HFFc6 (cell line): ENCODE data around the gene SMDT1. TPM values are rescaled to one million over a fixed set of nuclear protein-coding genes. Genes with fewer than 3 reads are reported as not detected.
"Not testable (repeated sequence)": the region's sequence is repeated elsewhere in the genome, so short reads cannot be mapped to it uniquely, and the experiment has no call there.

Experiments
- DNase-seq: peaks from one replicate; pipeline ENCODE4 v3.0.0-alpha.2; 2018
- H3K27ac Mint-ChIP-seq: 2 replicates; pipeline ENCODE4 v1.8.0; 2020; ENCODE audit warnings: mild to moderate bottlenecking, mixed read lengths
- H3K27me3 Mint-ChIP-seq: 2 replicates; pipeline ENCODE4 v1.8.0; 2021; ENCODE audit warnings: mild to moderate bottlenecking, moderate library complexity, mixed read lengths; ENCODE audit not compliant: insufficient read depth
- H3K36me3 Mint-ChIP-seq: 2 replicates; pipeline ENCODE4 v1.8.0; 2021; ENCODE audit warnings: low read depth, mixed read lengths
- H3K4me1 Mint-ChIP-seq: 2 replicates; pipeline ENCODE4 v1.8.0; 2020; ENCODE audit warnings: low read depth, mixed read lengths
- H3K4me3 Mint-ChIP-seq: 2 replicates; pipeline ENCODE4 v1.8.0; 2020; ENCODE audit warnings: mild to moderate bottlenecking, moderate library complexity, mixed read lengths
- H3K9me3 Mint-ChIP-seq: 2 replicates; pipeline ENCODE4 v1.8.0; 2020; ENCODE audit warnings: mild to moderate bottlenecking, mixed read lengths
- total RNA-seq, 6 experiments: library from RNA; stranded (reverse); fragmentation: NEBNext Ultra II Directional; extraction: Animal tissue kit (Norgen Biotek cat#: 25700); gene quantifications; 2 replicates in 1 of 6; 3 replicates in 5 of 6; pipeline ENCODE4 v1.2.3, GENCODE V29; 2021
- TF ChIP-seq, protein P1 (sequence below): fragments of 200-600 bp; sonication (generic); IDR thresholded peaks from 2 replicates; pipeline ENCODE4 v1.5.0; 2021; ENCODE audit warnings: antibody characterized with exemption, mild to moderate bottlenecking

Gene SMDT1
- total RNA-seq, 6 experiments from 2014 or later, result 46.8 to 55.4 (median 51.7) TPM

DNA sequence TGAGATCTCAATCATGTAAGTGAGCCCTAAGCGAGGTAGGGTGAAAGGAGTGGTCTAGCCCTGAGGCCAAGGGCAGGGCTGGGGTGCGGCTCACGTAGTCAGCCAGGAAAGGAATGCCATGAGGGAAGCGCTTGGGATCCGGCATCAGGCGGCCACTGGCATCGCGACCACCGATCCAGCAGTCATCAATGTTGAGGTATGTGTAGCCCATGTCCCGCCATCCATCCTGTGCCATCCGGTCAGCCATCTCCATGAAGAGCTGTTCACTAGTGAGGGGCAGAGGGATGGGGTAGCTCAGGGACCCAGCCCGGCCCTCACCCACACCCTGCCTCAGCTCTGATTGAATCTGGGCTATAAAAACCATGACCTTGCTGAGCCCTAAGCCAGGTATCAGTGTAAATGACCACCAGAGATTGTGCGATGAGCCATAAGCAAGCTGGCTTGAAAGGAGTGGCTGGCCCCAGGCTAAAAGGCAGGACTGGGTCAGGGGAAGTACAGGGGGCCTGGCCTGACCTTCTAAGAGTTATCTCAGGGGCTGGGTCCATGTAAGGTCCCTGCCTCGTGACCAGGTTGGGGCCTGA is 11.7 kb upstream of the SMDT1 start:
- DNase-seq, result no peak
- TF ChIP-seq, protein P1, sequence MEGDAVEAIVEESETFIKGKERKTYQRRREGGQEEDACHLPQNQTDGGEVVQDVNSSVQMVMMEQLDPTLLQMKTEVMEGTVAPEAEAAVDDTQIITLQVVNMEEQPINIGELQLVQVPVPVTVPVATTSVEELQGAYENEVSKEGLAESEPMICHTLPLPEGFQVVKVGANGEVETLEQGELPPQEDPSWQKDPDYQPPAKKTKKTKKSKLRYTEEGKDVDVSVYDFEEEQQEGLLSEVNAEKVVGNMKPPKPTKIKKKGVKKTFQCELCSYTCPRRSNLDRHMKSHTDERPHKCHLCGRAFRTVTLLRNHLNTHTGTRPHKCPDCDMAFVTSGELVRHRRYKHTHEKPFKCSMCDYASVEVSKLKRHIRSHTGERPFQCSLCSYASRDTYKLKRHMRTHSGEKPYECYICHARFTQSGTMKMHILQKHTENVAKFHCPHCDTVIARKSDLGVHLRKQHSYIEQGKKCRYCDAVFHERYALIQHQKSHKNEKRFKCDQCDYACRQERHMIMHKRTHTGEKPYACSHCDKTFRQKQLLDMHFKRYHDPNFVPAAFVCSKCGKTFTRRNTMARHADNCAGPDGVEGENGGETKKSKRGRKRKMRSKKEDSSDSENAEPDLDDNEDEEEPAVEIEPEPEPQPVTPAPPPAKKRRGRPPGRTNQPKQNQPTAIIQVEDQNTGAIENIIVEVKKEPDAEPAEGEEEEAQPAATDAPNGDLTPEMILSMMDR, result no peak
- Mint-ChIP-seq H3K27me3 (no peaks in the 10 kb centered on the region; the same call in 1 of the 2 replicates), H3K4me1 (peaks cover 20% of the 10 kb centered on the region), H3K4me3 (no peak overlapping the region), H3K9me3 (no peaks in the 10 kb centered on the region), H3K27ac (no peak overlapping the region), H3K36me3 (no peaks in the 10 kb centered on the region)

DNA sequence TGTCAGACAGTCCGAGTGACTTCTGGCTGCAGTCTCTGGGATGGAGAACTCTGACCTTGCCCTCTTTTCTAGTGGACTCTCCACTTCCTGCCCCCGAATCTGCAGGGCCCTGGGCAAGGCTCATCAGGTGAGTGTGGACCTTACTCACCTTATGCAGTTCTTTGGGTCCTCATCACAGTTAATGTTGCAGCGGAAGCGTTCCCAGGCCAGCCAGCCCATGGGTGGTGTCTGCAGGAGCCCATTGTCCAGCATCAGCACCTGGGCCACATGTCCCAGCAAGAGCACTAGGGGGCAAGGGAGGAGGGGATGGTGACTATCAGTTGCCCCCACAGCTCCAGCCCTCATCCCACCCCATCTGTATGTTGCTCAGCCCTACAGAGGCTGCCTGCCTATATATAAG is 11.2 kb upstream of the SMDT1 start:
- Mint-ChIP-seq H3K36me3 (no peaks in the 10 kb centered on the region), H3K4me3 (no peak overlapping the region), H3K27me3 (no peaks in the 10 kb centered on the region; the same call in 1 of the 2 replicates), H3K27ac (no peak overlapping the region), H3K4me1 (peaks cover 25% of the 10 kb centered on the region), H3K9me3 (no peaks in the 10 kb centered on the region)
- DNase-seq, result no peak
- TF ChIP-seq, protein P1, result no peak

DNA sequence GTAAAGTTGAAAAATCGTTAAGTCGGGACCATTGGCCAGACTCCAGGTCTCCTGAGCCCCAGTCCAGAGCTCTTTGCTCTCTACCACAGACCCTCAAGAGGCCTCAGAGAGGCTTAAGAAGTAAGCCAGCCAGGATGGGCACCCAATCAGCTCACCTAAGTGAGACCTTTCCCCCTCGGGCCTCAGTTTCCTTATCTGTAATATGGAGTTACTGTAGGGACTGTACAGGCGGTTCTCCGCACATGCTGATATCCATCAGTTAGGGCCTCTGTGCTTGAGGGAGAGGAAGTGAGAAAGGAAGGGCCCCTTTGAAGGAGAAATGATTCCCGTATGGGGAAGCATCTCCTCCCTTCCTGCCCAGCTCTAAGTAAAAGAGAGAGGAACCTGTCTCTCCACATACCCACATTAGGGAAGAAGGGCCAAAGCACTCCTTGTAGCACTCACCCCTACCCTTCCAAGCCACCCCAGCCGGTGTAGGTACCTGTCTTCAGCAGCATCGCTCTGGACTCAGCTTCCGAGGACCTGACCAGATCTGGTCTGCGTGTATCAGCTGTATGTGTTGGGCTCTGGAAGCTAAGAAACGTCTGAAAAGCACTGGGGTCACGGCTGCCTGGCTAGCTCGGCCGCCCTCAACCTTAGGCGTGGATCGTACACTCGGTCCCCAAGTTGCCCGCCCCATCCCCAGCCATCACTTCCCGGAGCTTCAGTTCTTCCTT is 9.5 kb upstream of the SMDT1 start:
- peaks cover 2% of the 10 kb centered on the region for H3K27me3 Mint-ChIP-seq
- H3K4me3 Mint-ChIP-seq, result peak overlapping the region; percentile 93
- no peak for DNase-seq
- TF ChIP-seq, protein P1, result no peak
- H3K27ac Mint-ChIP-seq, result peak overlapping the region; percentile 93
- peaks cover 2% of the 10 kb centered on the region; the same call in 1 of the 2 replicates for H3K36me3 Mint-ChIP-seq
- peaks cover 32% of the 10 kb centered on the region for H3K4me1 Mint-ChIP-seq
- no peaks in the 10 kb centered on the region for H3K9me3 Mint-ChIP-seq

DNA sequence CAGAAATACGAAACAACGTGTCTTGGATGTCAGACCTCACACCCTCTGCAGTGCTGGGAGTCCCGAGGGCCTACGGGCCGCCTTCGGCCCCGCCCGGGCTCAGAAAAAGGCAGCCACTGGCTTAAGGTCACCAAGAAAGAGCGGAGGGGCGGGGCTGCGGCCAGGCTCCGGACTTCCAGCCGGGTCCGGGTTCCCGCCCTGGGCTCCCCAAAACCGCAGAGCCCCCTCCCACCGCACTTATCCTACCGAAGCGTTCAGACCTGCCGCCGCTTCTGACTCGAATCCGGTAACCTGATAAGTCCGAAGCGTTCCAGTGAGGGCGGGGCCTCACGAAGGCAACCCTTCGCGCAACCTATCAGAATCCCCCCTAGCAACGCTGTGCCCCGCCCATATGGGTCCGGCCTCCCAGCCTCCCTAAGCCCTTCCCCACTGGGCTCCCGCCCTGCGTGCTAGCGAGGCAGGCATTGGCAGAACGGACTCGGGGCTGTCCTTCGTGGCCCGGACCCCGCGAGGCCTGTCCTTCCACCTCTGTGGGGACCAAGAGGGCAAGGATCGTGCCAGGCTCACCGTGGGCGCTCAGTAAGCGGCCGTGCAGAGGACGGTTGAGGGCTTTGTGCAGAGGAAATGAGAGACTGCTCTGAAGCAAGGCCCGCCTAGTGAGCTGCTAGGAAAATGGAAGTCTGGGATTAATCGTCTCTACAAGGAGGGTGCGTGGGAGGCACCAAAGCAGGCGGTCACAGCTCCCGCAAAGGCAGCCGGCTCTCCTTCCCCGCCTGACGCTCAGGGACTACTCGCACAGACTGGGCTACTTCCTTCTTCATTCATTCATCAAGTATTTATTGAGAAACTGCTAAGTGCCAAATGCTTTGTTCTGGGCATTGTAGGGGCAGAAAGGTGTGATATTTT is 8.7 kb upstream of the SMDT1 start, which contains the start of gene NAGA:
Gene NAGA (minus strand): TSS at position 296 of the 906 bp plus-strand sequence. CDS start 515 bp downstream, outside the sequence.
- Mint-ChIP-seq H3K4me1 (peaks cover 40% of the 10 kb centered on the region), H3K4me3 (peak within 1 kb of the TSS; percentile 93), H3K27me3 (peaks cover 2% of the 10 kb centered on the region), H3K36me3 (peaks cover 8% of the 10 kb centered on the region), H3K9me3 (no peaks in the 10 kb centered on the region), H3K27ac (peak within 1 kb of the TSS; percentile 93)
- TF ChIP-seq, protein P1, result no peak
- peak; percentile 93 for DNase-seq

DNA sequence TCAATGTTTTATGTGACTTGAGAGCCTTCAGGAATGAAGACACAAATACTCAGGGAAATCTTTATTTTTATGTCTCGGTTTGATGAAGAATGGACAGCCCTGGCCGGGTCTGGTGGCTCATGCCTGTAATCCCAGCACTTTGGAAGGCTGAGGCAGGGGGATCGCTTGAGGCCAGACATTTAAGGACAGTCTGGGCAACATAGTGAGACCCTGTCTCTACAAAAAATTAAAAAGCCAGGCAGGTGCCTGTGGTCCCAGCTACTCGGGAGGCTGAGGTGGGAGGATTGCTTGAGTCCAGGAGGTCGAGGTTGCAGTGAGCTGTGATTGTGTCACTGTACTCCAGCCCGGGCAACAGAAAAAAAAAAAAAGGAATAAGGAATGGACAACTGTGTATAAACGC is 8.0 kb upstream of the SMDT1 start:
- Mint-ChIP-seq H3K4me3 (peak overlapping the region; percentile 93), H3K36me3 (peaks cover 10% of the 10 kb centered on the region), H3K4me1 (peaks cover 42% of the 10 kb centered on the region), H3K27ac (peak overlapping the region; percentile 93)
- H3K27me3 Mint-ChIP-seq, H3K9me3 Mint-ChIP-seq, DNase-seq: not testable (repeated sequence)
